ENCODE results near the gene KRTAP12-4.
"Not testable (repeated sequence)": the region's sequence is repeated elsewhere in the genome, so short reads cannot be mapped to it uniquely, and the experiment has no call there.

The KRTAP12-4 gene

DNA sequence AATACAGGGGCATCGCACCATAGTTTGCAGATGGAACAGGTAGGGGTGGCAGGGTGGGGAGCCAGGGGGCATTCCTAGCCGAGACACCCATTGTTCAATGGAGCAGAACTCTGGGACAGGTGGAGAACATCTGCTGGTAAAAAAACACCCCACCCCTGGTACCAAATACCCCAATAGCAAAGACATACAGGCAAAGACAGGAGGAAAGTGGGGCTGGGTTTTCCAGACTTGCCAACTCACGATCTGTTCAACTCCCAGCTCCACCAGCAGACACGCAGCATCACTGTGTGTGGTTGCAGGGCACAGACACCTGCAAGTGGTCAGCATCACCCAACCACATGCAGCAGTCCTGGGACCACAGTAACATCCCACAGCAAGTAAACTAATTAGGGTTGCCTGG is 42.9 kb downstream of the KRTAP12-4 start:
- DNase-seq (ENCODE audit: low read depth) = no peak
- TF ChIP-seq, protein P1, sequence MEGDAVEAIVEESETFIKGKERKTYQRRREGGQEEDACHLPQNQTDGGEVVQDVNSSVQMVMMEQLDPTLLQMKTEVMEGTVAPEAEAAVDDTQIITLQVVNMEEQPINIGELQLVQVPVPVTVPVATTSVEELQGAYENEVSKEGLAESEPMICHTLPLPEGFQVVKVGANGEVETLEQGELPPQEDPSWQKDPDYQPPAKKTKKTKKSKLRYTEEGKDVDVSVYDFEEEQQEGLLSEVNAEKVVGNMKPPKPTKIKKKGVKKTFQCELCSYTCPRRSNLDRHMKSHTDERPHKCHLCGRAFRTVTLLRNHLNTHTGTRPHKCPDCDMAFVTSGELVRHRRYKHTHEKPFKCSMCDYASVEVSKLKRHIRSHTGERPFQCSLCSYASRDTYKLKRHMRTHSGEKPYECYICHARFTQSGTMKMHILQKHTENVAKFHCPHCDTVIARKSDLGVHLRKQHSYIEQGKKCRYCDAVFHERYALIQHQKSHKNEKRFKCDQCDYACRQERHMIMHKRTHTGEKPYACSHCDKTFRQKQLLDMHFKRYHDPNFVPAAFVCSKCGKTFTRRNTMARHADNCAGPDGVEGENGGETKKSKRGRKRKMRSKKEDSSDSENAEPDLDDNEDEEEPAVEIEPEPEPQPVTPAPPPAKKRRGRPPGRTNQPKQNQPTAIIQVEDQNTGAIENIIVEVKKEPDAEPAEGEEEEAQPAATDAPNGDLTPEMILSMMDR (IDR thresholded peaks at IDR 0.05; ENCODE audit: low read depth, low read length, missing control alignments) = no peak
- in situ Hi-C loops (cut with HindIII; ENCODE audit: low sequenced_read_pairs) = no loop called here
- no peak overlapping the region for H3K4me3 ChIP-seq (ENCODE audit: low read depth, low read length)

DNA sequence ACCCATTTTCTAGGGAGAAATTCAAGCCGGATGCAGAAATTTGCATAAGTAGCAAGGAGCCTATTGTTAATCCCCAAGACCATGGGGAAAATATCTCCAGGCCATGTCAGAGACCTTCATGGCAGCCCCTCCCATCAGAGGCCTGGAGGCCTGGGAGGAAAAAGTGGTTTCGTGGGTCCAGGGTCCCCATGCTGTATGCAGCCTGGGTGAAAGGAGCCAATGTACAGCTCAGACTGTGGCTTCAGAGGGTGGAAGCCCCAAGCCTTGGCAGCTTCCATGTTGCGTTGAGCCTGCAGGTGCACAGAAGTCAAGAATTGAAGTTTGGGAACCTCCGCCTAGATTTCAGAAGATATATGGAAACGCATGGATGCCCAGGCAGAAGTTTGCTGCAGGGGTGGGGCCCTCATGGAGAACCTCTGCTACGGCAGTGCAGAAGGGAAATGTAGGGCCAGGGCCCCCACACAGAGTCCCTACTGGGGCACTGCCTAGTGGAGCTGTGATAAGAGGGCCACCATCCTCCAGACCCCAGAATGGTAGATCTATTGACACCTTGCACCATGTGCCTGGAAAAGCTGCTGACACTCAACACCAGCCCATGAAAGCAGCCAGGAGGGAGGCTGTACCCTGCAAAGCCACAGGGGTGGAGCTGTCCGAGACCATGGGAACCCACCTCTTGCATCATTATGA is 44.2 kb downstream of the KRTAP12-4 start:
- in situ Hi-C loops (cut with HindIII; ENCODE audit: low sequenced_read_pairs); H3K4me3 ChIP-seq (ENCODE audit: low read depth, low read length); DNase-seq (ENCODE audit: low read depth): not testable (repeated sequence)

DNA sequence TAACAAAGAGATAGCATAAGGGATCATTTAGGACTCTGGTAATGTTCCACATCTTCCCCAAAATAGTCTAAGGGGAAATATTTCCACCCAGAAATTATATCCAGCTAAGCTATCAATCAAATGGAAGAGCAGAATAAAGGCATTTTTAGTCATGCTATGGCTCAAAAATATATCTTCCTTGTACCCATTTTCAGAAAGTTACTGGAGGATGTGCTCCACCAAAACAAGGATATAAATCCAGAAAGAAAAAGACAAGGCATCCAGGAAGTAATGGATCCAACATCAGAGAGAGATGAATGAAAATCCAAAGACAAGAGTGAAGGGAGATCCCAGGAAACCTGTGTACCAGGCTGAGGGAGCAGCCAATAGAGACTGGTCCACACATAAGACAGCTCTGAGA is 45.3 kb downstream of the KRTAP12-4 start:
- DNase-seq (ENCODE audit: low read depth) = no peak
- in situ Hi-C loops (cut with HindIII; ENCODE audit: low sequenced_read_pairs) = no loop called here
- TF ChIP-seq, protein P1 (IDR thresholded peaks at IDR 0.05; ENCODE audit: low read depth, low read length, missing control alignments) = no peak
- no peak overlapping the region for H3K4me3 ChIP-seq (ENCODE audit: low read depth, low read length)

DNA sequence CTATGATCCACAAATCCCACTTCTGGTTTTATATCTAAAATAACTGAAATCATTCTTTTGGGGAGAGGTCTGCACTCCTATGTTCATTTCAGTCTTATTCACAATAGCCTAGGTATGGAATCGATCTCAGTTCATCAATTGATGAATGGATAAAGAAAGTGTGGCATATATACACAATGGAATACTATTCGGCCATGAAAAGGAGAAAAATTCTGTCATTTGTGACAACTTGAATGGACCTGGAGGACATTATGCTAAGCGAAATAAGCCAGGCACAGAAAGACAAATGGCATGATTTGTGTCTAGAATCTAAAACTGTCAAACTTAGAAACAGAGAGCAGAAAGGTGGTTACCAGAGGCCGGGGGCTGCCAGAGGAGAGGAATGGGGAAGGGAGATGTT is 48.0 kb downstream of the KRTAP12-4 start:
- TF ChIP-seq, protein P1 (IDR thresholded peaks at IDR 0.05; ENCODE audit: low read depth, low read length, missing control alignments) = no peak
- no peak for DNase-seq (ENCODE audit: low read depth)
- in situ Hi-C loops (cut with HindIII; ENCODE audit: low sequenced_read_pairs) = no loop called here
- no peak overlapping the region for H3K4me3 ChIP-seq (ENCODE audit: low read depth, low read length)
